GM18508 (cell line): ENCODE results near the gene WDR75.
A peak's percentile ranks its signal among the peaks of the same experiment; 100 is the strongest.

Source experiments
- ATAC-seq: cut with Tn5 transposase; IDR thresholded peaks from one replicate; pipeline ENCODE4 v1.9.1; 2021; ENCODE audit warnings: moderate number of reproducible peaks; ENCODE audit not compliant: insufficient read depth, unreplicated experiment

Gene WDR75

GRCh38 chr2:189488008-189488310 lies 46.7 kb downstream of the WDR75 start:
- no peak for ATAC-seq

GRCh38 chr2:189492451-189492850 lies 51.2 kb downstream of the WDR75 start:
- no peak for ATAC-seq

DNA sequence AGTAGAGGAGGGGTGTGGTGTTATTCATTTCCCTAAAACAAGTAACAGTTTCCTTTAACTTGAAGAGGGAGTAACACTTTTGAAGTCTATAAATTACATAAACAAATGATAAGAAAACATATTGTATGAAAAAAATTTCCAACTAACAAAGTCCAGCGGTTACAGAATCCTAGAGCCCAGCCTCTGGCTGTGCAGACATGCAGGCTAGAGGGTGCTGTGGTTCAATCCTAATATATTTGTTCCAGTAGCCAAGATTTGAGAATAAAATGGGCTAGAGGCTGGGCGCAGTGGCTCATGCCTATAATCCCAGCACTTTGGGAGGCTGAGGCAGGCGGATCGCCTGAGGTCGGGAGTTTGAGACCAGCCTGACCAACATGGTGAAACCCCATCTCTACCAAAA lies 56.9 kb downstream of the WDR75 start:
- ATAC-seq, result no peak

GRCh38 chr2:189499137-189499536 lies 57.9 kb downstream of the WDR75 start:
- ATAC-seq, result no peak

DNA sequence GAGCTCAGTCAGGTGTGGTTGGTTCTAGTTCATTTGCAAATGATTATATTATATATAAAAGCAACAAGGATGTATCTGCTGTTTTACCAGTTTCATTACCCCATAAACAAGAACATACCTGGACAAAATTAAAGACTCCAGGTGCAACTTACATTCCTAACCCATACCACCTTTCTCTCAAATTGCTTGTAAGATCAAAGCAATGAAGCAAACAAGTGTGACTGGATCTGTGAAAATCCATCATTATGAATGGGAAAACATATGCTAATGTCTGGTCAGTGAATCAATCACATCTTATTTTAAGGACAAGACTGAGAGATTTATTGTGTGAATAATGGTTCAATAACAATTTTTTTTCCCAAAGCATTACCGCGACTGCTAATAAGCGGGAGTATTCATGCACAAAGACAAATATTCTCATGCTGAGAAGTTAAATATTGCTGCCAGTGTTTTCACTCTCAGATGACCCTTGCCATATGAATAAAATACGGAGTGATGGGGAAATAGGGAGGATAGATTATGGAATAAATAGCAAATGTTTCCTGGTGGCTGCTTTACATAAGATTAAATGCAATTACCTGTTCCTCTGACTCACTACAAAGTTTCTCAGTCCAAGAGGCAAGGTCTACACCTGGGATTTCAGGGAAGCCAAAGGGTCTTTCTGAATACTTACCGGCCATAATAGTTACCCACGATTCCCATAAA lies 59.3 kb downstream of the WDR75 start:
- ATAC-seq, result no peak

DNA sequence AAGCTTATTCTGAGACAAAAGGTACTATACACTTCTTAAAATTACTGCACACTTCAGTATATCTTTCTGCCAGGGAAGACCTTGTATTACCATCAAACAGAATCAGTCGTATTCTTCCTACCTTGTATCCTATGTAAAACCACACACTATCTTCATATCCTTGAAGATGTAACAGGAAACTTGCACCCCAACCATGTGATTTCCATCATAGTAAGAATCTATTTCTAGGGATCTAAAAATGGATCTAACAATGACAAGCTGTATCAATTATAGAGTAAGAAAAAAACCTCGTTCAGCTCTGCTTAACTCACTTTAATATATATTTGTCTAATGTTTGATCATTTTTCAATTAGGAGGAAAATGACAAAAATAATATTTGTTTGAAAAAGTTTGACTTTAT lies 60.2 kb downstream of the WDR75 start:
- ATAC-seq, result no peak

DNA sequence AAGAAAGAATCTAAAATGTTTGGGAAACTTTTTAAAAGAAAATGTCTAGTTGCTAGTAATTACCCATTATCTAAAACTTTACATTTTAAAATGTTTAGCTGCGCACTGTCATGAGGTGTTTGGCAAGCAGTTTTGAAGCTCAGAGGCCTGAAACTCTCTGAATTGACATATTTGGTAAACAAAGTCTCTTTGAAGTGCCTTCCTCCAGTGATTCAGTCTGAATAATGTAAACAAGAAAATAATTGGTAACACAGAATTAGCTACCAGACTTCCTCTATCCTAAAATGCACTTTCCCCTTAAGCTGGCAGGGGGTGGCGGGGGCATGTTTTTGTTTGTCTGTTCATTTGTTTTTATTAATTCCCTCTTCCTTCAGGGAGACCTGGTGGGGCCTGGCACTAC lies 61.4 kb downstream of the WDR75 start:
- no peak for ATAC-seq

GRCh38 chr2:189504238-189504637 lies 63.0 kb downstream of the WDR75 start:
- ATAC-seq, result no peak

- ATAC-seq, result no peak
Observed at GRCh38 chr2:189505492-189505891, 64.2 kb downstream of the WDR75 start.

GRCh38 chr2:189506514-189506976 lies 65.3 kb downstream of the WDR75 start:
- ATAC-seq, result no peak

DNA sequence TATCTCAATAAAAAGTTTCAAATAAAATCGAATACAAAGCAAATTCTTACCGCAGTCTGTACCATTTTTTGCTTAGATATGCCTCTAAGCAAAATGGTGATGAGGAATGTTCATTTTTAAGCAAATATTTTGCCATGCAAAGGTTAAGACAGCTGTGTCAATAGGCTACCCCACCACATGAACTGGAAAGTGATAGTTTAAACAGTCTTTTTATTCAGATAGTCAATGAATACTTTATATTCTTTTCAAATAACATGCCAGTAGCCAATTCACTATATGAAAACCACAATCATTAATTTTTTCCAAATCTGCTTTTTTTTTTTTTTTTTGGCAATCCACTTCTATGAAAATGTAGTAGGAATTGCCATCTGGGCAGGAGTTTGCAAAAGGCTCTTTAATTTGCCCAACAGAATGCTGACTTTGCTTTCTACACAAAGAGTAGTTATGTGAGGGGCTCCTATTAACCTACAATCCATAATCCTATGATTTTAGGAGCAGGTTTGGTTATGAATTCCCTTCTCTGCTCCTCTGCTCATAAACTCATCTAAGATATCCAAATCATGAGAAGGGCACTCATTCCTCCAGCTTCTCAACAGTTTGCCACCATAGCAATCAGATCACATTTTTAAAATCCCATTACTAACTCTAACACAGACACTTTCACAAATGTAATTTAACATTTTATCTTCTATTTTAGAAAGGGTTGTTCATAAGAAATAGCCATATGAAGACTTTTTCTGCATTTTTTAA lies 70.1 kb downstream of the WDR75 start:
- no peak for ATAC-seq

- no peak for ATAC-seq
Observed at GRCh38 chr2:189511960-189512319, 70.7 kb downstream of the WDR75 start.

GRCh38 chr2:189512879-189513278 lies 71.6 kb downstream of the WDR75 start:
- no peak for ATAC-seq

- no peak for ATAC-seq
Observed at GRCh38 chr2:189514104-189514503, 72.8 kb downstream of the WDR75 start.

GRCh38 chr2:189515264-189515663 lies 74.0 kb downstream of the WDR75 start:
- no peak for ATAC-seq

GRCh38 chr2:189516546-189516945 lies 75.3 kb downstream of the WDR75 start:
- ATAC-seq, result no peak

DNA sequence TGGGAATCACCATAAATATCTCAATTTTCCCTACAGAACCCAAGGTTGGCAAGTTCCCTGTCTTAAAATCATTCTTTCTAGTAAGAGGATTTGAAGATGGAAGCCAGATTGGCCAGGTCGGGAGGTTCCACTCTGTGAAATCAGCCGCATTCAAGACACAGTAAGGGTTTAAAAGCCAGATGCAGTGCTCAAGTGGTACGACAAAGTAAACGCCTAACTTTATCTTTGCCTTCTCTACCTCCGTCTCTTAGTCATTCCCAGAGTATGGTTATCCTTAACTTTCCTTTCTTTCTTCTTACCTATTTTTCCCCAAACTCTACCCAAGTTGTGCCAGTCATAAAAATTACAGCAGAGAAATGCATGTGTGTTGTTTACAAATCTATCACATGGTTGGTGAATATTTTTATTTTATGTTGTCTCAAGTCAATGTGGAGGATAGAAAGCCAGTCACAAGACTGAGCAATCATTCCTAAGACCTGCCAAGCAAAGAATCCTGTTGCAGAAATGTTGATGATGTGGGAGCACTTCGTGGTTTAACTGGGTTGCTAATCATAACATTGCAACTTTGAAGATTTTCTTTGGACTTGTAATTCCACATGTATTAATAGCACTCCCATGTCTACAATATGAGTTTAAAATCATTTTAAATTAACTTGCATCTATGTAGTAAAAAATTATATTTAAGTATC lies 76.7 kb downstream of the WDR75 start:
- no peak for ATAC-seq

DNA sequence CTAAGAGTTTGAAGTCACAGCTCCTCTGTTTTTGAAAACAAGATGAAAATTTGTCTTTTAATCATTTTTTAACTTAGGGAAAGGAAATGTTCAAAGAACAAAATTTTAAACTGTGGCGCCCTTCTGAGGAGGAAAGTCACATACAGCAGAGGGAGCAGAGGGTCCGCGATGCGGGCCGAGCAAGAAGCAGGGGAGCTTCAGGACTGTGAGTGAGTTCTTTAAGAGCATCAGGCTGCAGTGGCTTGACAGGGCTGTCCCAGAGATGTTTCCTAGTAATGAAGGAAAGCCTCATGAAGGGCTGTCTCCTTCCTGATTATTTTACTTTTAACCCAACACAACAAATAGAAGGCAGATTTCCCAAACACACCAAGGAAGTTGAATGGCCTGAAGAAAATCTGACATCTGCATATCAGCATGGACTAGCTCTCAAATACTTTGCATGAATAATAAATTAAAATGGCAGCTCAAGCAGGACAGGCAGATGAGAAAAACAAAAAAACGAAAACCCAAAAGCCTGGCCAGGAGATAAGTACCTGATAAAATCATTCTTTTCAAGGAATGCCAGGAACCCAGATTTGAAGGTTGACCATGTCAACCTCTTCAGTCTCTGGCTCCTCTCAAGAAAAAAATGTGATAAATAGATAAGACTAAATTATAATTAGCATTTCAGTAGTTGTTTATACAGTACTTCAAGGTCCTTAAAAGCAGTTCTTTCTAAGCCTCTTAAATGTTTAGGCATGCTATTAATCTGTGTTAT lies 78.5 kb downstream of the WDR75 start:
- ATAC-seq, result no peak

DNA sequence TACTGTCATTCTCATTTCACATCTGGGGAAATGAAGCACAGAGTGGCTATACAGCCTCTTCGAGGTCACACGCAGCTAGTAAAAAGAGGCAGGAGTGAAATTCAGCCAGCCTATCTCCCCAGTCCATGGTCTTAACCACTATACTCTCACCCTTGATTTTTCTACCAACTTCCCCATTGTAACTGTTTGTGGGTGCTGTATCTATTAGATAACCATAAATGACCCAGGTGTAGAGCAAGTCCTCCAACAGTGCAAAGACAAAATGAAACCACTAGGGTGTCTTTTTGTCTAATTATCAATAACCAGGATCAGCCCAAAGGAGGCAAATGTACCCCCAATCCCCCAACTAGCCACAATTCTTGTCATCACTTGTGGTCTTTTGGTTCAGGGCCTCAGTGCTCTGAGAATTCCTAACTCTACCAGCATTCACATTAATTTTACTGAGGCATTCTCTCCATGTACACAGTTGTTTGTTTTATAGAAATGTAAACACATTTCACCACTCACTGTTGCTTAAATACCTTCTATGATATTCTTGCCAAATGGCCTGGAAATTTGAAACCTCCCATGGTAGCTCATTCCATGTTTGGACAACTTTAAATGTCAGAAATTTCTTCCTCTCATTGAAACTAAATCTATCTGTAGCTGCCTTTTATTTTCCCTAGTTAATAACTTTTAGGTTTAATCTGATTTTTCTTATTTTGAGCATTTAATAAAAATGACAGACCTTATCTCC lies 80.6 kb downstream of the WDR75 start:
- peak; percentile 50 for ATAC-seq
